HG03097 (cell line): ENCODE results near the gene CNNM1.

Source experiments
- ATAC-seq: cut with Tn5 transposase; IDR thresholded peaks from one replicate; pipeline ENCODE4 v1.9.1; 2021; ENCODE audit not compliant: unreplicated experiment, low FRiP score

The CNNM1 gene

GRCh38 chr10:99411546-99411945, 82.4 kb downstream of the CNNM1 start:
- ATAC-seq: no peak

GRCh38 chr10:99412099-99412498, 82.9 kb downstream of the CNNM1 start:
- ATAC-seq: no peak

DNA sequence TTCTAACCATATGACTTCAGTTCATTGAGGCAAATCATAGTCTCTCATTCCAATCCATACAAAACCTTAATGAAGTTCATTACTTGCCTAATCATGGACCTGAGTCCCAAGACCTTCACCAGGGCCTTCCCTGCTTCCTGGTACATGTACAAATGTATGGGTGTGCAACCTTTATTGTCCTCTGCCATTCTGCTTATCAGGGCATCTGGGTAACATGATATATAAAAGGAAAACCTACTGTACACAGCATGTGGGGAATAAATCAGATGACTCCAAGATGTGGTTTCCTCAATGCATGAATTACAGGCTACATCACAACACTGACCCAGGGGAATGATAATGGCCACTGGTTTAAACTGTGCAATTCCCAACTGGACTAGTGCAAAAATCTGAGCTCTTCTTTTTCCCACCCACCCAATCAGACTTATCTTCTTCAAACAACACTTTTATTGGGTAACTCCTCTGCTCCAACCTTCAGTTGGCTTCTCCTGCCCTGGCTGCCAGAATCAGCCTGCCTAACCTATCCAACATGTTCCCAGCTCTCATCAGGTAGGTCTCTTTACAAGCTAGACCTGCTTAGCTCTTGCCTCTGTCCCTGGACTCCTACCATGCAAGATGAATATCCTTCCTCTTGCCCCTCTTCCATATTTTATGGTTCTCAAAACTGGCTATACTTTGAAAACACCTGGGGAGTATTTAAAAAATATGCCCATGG, 89.9 kb downstream of the CNNM1 start:
- no peak for ATAC-seq

- ATAC-seq: no peak
These were observed 90.5 kb downstream of the CNNM1 start for GRCh38 chr10:99419688-99420087.

- no peak for ATAC-seq
These were observed 92.1 kb downstream of the CNNM1 start for GRCh38 chr10:99421233-99421739.

DNA sequence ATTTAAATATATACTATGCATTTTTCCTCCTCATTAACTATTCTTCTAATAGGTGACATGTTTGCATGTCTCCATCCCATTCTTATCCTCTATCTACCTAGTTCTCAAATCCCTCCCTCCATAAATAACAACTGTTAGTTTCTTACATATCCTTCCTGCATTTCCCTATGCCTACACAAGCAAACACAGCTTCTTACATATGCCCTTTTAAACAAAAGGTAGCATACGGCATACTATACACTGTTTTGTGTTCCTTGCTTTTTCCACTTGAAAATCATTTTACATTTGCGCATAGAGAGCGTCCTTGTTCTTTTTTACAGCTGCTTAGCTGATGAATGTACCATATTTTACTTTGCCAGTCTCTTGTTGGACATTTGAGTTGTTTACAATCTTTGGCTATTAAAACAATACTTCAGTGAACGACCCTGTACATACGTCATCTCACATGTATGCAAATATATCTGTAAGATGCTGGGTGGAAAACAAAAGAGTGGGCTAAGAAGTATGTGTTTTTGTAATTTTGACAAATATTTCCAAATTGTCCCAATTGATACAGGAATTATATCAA, 93.5 kb downstream of the CNNM1 start:
- no peak for ATAC-seq

GRCh38 chr10:99424656-99425055, 95.5 kb downstream of the CNNM1 start:
- no peak for ATAC-seq

- no peak for ATAC-seq
These were observed 96.0 kb downstream of the CNNM1 start for GRCh38 chr10:99425204-99425603.

DNA sequence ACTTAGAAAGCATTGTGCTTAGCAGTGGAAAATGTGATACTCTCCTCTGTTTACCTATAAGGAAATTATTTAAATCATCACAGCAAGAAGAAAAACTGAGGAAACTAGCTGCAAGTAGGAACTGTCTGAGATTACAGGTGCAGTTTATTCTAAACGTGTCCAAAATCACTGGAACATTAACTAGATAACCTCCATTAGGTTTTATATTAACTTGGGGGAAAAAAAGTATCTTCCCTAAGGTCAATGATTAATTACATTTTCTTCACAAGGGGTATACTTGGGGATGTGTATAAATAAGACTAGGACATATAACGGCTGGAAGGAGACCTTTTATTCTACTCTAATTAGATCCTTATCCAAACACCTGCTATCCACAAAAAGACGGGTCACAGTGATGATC, 97.5 kb downstream of the CNNM1 start:
- ATAC-seq: no peak

GRCh38 chr10:99427566-99428190, 98.5 kb downstream of the CNNM1 start:
- no peak for ATAC-seq

- ATAC-seq: no peak
These were observed 100.5 kb downstream of the CNNM1 start for GRCh38 chr10:99429517-99430095.

- ATAC-seq: peak; percentile 1
These were observed 100.9 kb downstream of the CNNM1 start for GRCh38 chr10:99430116-99430450.

GRCh38 chr10:99430451-99431189, 101.5 kb downstream of the CNNM1 start, which contains the start of gene GOT1:
TSS of gene GOT1 (minus strand) at chr10:99430624. CDS start at chr10:99430565, 59 bp downstream.
- peak; percentile 94 for ATAC-seq

- ATAC-seq: no peak
These were observed 102.1 kb downstream of the CNNM1 start for GRCh38 chr10:99431190-99431760.

- no peak for ATAC-seq
These were observed 102.9 kb downstream of the CNNM1 start for GRCh38 chr10:99432047-99432446.

DNA sequence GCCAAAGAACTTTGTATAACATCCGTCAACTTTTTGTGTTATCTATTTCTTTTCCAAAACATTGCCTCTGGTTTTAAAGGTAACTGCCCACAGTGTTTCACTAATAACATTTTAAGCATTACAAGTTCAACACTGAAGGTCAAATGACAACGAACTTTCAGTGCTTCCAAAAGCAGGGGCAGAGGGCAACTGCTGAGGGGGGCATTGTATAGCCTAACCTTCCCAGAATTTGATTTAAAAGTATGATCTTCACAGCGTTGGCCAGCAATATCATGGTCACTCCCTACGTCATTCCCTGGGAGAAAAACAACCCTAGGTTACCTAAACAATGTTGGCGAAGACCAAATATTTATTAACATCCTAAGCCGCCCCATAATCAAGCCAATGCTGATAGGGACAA, 103.7 kb downstream of the CNNM1 start:
- no peak for ATAC-seq

- ATAC-seq: no peak
These were observed 104.3 kb downstream of the CNNM1 start for GRCh38 chr10:99433378-99434020.

GRCh38 chr10:99435986-99436638, 107.0 kb downstream of the CNNM1 start:
- ATAC-seq: peak; percentile 50

DNA sequence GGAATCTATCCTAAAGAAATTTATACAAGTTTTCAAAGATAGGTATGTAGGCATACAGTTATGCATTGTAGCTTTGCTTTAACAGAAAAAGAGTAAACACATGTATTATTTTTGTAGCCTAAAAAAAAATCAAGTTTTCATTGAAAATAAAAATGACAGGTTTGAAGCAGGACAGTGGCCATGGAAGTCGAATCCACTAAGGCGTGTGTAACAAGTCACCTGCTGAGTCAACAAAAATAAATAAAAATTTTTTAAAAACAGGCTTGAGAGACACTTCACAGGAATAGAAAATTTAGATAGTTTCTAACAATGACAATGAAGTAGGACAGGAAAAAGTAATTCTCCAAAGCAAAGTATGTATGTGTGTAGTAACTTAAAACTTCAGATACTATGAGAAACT, 109.7 kb downstream of the CNNM1 start:
- ATAC-seq: no peak
